Stimulated activated naive CD4-positive, alpha-beta T cell treated with Interleukin-2 at 50 U/mL for 16 hours (primary cell): ENCODE data around the gene ADAM15.

Source experiments
- DNase-seq: peaks from one replicate; lab custom pipeline; 2025; lab: John Stamatoyannopoulos, UW

Gene ADAM15

DNA sequence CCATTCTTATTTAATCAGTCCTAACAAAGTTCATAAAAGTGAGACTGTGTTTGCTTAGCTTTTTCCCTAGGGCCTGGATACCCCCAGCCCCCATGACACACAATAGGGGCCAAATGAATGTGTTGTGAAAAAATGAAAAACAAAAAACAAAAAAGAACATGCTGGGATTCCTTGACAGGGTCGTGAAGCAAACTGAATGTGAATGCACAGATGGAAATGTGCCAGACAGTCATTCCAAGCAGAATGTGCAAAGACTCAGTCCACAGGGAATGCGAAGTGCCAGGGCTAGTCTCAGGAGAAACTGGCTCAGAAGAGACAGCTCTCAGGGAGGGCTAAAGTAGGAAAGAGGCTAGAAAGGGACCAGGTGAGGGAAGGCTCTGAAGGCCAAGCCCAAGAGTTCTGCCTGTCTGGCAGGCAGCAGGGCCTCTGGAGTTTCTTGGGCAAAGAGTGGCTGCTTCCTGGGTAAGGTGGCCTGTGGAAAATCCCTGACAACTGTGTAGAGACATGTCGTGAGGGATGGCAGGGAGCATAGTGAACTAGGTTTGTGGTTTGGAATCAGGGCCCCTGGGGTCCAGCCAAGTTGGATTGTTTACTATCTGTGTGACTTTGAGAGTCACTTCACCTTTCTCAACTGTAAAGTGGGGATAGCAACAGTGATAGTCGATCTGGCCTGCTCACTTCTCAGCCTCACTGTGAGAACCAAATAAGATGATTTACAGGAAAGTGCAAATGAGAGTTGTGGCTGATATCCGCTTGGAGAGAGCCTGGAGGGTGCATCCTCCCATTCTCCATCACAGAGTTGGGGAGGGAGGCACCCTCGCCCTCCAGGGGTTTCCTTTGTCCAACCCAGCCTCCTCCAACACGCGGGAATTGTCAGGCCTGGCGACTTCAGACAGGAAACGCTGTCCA, 1.2 kb upstream of the ADAM15 start:
- DNase-seq = no peak

DNA sequence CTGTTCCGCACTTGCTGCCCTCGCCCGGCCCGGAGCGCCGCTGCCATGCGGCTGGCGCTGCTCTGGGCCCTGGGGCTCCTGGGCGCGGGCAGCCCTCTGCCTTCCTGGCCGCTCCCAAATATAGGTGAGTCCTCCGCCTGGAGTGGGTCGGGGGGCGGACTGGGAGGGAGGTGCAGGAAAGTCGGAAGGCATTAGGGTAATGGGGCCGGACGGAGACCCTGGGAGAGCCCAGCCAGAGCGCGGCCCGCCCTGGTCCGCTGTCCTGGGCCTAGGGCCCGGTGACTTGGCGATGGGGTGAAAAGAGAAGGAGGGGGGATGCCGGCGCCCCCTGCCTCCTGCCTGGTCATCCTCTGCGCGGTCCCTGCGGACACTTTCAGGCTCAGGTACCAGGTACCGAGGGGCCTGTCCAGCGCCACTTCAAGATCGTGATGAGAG, 243 bp downstream of the ADAM15 start:
- no peak for DNase-seq

DNA sequence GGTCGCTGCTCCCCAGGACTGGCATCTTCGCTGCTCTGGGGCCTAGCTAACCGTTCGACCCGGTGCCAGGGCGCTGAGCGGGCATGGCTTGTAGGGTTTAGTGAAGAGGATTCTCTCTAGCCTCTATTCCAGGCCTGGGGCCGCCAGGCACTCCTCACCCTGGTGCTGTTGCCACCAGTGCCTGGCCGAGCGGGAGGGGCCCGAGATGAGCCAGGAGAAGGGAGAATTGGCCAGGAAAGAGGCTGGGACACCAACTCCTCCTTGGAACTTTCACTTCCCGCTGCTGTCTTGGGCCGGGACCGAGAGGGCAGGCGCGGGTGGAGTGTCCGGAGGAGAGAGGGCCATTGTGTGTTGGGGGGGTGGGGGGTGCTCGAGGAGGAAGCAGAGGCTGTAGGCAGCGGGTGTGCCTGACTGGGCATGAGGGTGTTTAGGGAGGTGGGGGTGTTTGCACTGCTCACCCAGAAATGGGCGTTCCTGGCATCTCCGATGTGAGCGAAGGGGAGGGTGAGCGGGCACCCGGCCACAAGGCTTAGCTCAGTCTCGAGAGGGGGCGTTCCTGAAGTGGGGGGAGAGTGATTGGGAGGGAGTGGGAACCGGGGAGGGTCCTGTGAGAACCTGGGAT, 772 bp downstream of the ADAM15 start:
- DNase-seq = peak; percentile 48

DNA sequence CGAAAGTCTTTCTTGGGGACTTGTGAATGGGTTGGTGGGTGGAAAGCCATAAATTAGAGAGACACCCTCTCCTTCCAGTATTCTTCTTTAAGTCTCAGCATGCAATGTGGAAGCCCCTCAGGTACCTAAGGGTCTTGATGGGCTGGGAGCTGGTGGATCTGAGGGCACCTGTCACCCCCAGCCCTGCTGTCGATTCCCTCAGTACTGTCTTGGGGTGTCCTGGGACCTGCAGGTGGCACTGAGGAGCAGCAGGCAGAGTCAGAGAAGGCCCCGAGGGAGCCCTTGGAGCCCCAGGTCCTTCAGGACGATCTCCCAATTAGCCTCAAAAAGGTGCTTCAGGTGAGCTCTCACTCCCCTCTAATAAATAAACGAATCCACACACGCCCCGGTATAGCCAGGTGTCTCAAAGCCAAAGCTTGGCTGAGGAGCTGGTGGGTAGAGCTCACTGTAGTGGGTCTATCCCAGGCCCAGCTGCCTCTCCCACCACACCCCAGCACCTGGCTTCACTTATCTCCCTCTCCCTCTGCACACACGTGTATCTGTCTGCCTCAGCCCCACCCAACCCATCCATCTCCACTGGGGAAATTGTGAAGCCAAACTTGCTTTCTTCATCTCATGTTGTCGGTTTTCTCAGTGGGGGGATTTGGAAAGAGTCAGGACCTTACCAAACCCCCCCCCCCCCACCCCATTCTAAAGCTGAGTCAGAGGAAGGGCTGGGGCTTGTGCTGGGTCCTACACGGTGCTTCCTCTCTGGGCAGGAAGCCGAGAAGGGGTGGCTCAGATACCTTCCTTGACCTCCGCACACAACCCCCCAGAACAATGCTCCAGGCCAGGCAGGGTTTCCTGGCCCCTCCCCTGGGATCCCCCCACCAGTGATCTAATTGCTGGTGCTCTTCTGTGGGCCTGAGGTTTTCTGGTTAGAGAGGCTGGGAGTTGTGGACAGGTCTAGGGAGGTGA, 1.6 kb downstream of the ADAM15 start:
- DNase-seq = no peak

DNA sequence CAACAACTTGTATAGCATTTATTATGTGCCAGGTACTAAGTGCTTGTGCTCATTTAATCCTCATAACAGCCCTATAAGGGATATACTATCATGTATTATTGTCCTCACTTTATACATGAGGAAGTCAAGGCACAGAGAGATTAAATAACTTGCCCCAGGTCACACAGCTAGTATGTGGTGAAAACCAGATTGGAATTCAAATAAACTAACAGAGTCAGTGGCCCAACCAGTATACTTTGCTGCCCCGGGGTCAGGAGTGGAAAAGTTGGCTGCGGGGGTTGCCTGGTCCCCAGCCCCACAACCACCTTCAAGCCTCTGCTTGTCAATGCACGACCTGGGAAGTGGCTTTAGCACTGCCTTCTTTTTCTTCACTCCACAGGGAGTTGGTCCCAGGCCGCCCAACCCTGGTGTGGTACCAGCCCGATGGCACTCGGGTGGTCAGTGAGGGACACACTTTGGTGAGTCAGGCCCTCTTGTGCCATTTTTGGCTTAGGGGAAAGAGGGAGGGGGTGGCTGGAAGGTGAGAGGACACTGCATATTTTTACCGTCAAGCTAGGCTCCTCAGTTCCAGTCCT, 2.5 kb downstream of the ADAM15 start:
- no peak for DNase-seq

DNA sequence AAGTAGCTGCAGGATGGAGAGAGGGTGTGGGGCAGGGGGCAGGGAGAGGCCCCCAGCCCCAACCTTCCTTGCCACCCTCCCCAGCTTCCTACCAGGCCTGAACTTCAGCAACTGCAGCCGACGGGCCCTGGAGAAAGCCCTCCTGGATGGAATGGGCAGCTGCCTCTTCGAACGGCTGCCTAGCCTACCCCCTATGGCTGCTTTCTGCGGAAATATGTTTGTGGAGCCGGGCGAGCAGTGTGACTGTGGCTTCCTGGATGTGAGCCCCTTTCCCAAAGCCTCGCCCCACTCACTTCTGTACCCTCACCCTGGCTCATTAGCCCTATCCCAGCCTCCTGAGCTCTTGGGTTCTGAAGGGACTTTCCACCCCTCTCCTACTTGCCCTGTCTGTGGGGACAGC, 6.0 kb downstream of the ADAM15 start:
- DNase-seq = no peak

DNA sequence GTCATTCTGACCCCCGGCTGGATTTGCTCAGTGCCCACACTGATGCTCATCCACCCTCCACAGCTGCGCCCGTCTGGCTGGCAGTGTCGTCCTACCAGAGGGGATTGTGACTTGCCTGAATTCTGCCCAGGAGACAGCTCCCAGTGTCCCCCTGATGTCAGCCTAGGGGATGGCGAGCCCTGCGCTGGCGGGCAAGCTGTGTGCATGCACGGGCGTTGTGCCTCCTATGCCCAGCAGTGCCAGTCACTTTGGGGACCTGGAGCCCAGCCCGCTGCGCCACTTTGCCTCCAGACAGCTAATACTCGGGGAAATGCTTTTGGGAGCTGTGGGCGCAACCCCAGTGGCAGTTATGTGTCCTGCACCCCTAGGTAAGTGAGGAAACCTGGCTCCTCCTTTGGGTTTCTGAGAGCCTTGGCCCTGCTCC, 6.7 kb downstream of the ADAM15 start:
- DNase-seq = no peak

DNA sequence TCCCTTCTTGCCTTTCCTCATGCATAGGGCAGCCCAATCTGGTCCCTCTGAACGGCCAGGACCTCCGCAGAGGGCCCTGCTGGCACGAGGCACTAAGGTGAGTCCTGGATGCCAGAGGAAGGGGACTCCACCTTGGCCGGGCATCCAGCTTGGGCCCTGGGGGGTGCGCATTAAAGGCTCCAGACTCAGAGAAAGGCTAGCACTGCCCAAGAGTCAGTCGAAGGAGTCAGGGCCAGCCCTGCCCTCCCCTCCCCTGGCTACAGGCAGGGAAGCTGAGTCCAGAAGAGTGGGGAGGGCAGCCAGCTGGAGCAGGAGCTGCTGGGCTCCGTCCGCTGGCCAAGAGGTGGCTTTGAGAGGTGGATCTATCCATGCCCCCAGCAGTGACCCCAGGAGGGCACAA, 9.6 kb downstream of the ADAM15 start:
- no peak for DNase-seq

DNA sequence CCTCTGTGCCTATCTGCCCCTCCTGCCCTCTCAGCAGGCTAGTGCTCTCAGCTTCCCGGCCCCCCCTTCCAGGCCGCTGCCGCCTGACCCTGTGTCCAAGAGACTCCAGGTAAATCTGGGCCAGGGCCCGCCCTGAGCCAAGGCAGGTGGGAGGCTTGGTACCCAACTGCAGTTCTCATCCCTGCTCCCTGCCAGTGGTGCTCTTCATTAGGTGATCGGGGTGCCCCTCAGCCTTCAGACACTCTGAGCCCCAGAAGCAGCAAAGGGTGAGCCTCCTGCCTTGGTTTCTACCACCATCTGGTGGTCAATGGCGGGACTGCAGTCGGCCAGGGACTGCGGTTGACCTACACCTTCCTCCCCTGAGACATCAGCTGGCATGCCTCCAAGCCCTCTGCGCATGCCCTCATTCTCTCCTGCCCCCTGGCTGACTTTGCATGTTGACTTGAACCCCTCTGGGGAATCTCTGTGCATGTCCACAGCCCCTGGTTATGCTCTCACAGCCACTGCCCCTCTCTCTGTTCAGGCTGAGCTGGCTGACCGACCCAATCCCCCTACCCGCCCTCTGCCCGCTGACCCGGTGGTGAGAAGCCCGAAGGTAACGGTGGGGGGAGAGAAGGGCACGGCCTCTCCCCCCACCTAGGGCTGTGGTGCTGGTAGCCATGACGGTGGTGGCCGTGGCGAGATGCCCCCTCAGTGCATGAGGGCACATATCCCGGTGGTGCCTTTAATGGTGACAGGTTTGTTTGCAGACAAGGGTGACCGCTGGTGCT, 10.4 kb downstream of the ADAM15 start:
- DNase-seq = peak; percentile 90

DNA sequence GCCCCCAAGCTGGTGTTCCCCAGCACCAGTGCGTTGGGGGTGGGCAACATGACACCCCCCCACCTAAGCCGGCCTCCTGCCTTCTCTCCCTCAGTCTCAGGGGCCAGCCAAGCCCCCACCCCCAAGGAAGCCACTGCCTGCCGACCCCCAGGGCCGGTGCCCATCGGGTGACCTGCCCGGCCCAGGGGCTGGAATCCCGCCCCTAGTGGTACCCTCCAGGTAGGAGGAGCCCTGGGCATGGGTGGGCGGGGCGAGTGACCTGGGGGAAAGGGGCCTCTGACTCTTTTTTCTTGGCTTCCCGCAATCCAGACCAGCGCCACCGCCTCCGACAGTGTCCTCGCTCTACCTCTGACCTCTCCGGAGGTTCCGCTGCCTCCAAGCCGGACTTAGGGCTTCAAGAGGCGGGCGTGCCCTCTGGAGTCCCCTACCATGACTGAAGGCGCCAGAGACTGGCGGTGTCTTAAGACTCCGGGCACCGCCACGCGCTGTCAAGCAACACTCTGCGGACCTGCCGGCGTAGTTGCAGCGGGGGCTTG, 11.1 kb downstream of the ADAM15 start:
- no peak for DNase-seq

DNA sequence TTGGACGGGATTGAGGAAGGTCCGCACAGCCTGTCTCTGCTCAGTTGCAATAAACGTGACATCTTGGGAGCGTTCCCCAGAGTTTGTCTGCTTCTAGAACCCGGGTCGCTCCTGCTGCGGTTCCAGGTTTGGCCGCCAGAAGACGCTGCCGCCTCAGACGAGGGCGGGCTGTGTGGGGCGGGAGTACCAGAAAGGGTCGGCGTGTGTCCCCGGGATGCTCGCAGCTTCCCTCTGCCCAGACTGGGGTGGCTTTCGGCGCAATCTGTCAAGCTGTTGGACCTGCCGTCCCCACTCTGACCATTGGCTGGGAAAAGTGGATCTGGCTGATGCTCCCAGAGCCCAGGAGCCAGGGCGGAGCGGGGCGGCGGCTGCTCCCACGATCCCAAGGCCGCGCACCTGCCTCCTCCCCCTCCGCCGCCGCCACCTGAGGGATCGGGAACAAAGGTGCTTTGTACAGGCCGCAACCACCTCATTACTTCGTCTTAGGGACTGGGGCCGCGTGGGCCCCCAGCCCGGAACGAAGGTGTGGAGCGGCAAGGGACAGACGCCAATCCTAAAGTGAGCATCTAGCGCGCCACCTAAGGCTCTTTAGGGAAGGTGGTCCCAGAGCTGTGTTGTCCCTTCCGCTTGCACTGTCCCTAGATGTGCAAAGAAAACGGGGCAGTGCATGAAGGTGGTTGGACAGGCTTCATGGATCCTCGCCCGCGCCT, 11.7 kb downstream of the ADAM15 start:
- DNase-seq = peak; percentile 64

DNA sequence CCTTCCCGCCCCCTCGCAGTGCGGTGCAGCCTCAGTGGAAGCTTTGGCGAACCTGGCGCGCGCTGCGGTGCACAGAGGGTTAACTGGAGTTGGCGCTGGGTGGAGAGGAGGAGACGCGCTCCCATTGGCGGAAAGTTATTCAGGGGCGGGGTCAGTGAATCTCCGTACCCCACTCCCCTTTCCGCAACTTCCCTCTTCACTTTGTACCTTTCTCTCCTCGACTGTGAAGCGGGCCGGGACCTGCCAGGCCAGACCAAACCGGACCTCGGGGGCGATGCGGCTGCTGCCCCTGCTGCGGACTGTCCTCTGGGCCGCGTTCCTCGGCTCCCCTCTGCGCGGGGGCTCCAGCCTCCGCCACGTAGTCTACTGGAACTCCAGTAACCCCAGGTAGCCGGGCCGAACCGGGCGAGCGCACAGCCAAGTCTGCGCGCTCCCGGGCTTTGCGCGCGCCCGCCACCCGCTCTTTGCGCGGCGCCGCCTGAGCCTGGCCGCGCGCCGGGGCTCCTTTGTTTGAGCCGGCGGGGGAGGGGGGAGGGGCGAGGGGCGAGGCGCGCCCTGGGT, 12.5 kb downstream of the ADAM15 start, which contains the start of gene EFNA4:
EFNA4 (plus strand) TSS at position 191 of the 561 bp plus-strand sequence; CDS start at position 275, 84 bp downstream.
- peak; percentile 83 for DNase-seq

DNA sequence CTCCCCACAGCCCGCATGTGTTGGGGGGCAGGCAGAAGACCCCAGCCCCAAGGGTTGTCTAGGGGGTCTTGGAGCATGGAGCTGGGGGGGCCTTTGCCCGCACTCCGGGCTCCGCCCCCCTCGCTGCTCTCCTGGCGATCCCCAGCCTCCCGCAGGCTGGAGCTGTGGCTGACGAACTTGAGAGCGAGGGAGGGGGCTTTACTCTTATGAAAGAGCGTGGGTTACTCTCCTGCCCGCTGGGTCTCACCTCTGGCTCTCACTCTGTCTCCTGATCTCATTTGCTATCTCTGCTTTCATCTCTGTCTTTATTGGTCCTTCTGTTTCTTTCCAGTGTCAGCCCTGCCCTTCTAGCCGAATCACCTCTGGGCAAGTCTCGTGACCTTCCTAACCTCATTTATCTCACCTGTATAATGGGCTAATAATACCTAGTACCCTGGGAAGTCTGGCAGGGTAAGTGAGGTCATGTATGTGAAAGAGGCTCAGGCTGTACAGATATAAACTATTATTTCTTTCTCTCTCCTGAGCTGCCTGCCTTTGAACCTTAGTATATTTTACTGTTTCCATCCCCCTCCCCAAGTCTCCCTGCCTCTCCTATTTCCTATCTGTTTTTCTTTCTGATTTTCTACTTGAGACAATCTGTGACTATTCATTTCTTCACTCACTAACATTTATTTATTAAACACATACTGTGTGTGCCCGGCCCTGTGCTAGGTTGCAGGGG, 13.2 kb downstream of the ADAM15 start:
- peak; percentile 5 for DNase-seq

DNA sequence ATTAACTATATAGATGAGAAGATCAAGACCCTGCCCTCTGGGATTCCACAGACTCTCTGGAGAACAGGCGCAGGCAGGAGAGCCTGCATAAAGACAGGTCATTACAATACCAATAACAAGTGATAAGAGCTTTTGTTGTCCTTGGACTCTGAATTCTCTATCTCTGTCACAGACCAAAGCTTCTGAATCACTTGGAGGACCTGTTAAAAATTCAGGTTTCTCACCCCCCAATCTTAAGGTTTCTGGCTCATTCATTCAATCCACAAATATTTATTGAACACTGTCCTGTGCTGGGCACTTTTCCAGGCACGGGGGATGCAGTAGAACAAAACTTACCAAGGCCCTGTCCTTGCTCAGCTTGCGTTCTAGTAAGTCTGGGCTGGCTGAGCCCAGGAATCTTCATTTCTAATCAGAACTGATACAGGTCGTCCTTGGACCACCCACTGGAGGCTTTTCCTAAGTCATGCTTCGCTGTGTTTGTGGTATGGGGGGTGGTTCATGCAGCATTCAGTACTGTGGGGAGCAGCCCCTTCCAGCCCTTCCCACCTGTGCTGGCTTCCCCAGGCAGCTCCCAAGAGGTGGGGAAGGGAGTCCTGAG, 13.8 kb downstream of the ADAM15 start:
- DNase-seq = no peak

DNA sequence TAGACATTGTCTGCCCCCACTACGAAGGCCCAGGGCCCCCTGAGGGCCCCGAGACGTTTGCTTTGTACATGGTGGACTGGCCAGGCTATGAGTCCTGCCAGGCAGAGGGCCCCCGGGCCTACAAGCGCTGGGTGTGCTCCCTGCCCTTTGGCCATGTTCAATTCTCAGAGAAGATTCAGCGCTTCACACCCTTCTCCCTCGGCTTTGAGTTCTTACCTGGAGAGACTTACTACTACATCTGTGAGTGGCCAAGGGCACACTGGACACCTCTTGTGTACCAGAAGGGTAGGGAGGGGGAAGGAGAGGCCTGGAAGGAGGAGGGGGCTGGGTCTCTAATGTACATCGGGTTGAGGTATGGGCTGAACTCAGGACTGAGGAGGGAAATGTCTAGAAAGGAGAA, 15.7 kb downstream of the ADAM15 start:
- no peak for DNase-seq

DNA sequence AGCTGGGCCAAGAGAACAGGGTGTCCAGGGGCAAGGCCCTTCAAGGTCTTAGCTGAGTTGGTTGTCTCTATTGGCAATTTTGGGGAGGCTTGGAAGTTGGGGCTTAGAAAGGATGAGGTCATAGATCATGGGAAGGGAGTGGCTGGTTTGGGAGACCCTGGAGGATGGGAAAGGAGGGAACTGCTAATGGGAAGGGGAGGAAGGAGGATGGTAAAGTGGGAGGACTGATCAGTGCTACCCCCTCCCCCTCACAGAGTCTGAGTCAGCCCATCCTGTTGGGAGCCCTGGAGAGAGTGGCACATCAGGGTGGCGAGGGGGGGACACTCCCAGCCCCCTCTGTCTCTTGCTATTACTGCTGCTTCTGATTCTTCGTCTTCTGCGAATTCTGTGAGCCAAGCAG, 17.5 kb downstream of the ADAM15 start:
- DNase-seq = no peak

DNA sequence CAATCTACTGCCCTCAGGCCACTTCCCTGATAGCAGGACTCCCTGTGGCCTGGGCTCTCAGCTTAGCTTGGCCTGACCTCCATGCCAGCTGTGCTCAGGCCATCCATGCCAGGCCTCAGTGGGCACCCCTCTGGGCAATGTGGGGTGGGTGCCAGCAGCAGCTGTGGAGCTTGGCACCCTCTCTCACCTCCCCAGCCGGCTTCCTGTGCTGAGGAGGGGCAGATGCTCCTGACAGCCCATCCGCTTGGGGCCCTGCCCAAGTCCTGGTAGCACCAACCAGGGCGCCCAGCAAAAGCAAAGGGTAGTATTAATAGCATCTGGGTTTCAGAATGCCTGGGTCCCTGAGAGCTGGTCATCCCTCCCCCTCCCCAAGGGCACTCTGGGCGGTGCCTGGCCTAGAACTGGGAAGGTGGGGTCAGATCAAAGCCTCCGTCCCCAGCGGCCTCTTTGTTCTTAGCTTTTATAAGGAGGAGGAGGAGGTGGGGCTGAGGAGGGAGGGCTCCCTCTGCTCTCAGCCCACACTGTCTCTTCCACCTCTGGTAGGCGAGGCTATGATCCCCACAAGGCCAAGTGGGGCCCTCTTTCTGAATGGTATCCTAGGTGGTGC, 18.5 kb downstream of the ADAM15 start:
- DNase-seq = no peak

DNA sequence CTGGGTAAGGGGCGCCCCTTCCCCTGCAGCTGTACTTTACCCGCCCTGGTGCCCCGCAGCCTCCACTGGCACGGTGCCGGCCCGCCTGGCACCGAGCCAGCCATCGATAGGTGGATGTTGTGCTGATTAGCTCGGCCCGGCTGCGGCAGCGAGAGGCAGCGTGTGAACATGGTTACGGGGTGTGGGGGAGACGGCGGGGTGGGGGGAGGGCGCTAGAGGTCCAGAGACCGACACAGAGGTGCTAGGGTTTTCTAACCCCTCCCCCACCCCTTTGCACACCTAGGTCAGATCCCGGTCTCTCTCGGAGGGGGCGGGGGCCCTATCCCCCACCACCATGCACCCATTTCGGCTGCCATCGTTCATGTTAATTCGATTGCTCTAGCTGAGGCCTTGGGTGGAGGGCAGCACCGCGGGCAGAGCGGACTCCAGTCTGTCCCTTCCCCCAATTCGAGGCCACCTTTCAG, 19.1 kb downstream of the ADAM15 start:
- no peak for DNase-seq
